ENCODE measurements around the gene GAST.

DNA sequence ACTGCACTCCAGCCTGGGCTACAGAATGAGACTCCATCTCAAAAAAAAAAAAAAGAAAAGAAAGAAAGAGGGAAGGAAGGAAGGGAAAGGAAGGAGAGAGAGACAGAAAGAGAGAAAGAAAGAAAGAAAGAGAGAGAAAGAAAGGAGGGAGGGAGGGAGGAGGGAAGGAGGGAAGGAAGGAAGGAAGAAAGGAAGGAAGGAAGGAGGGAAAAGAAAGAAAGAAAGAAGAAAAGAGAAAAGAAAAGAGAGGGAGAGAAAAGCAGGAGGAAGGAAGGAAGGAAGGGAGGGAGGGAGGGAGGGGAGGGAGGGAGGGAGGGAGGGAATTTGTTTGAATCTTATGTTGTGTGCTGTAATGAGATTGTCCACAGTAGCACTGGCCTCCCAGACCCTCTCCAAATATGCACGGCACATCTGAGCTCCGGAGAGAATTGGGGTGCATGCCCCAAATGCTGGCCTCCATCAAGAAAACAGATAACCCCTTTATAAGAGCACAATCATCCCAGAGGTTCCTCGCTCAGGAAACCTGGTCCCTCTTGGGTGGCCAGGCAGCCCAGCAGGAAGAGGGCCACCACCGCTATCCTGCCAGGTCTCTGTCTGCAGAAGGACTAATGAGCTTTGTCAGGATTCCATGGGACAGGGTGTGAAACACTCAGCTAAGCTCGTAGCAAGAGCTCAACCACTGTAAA, 32.2 kb upstream of the GAST start:
- TF ChIP-seq POLR2AphosphoS5 (IDR thresholded peaks at IDR 0.05; ENCODE audit: low read depth, low read length) (no peak), POLR2A (IDR thresholded peaks at IDR 0.05; ENCODE audit: low read depth, low read length) (no peak)

Measured in GM12892 (cell line).